SK-N-SH treated with all-trans-retinoic acid at 6 μM for 48 hours (cell line): Measurements from ENCODE around the gene SDC1.

Experiments used
- ATAC-seq: fragments of 200-7000 bp; cut with Tn5 transposase; 3 replicates; pipeline ENCODE4 v1.9.1; 2020; ENCODE audit warnings: mild to moderate bottlenecking, moderate library complexity
- ARNTL ChIP-seq: fragments of 450-650 bp; formaldehyde crosslinking; IDR thresholded peaks from 2 replicates; pipeline ENCODE4 v1.5.0; 2020; ENCODE audit warnings: low read depth, mild to moderate bottlenecking, moderate library complexity, borderline replicate concordance
- BACH2 ChIP-seq: fragments of 250-450 bp; sonication (Bioruptor Pico); IDR thresholded peaks from 2 replicates; pipeline ENCODE4 v1.9.0; 2021; ENCODE audit warnings: mild to moderate bottlenecking, borderline replicate concordance
- CSDC2 ChIP-seq: fragments of 250-450 bp; sonication (Bioruptor Pico); IDR thresholded peaks from 2 replicates; pipeline ENCODE4 v1.5.0; 2020; ENCODE audit warnings: mild to moderate bottlenecking, moderate library complexity
- CSRNP3 ChIP-seq: fragments of 250-450 bp; sonication (Bioruptor Pico); IDR thresholded peaks from 2 replicates; pipeline ENCODE4 v1.5.1; 2021; ENCODE audit warnings: mild to moderate bottlenecking, moderate library complexity
- ESRRG ChIP-seq: fragments of 250-450 bp; sonication (Bioruptor Pico); IDR thresholded peaks from 2 replicates; pipeline ENCODE4 v1.6.1; 2021; ENCODE audit warnings: mild to moderate bottlenecking
- GLIS3 ChIP-seq: fragments of 250-450 bp; sonication (Bioruptor Pico); IDR thresholded peaks from 2 replicates; pipeline ENCODE4 v1.5.0; 2020; ENCODE audit warnings: mild to moderate bottlenecking, moderate library complexity
- ISL1 ChIP-seq: fragments of 250-450 bp; sonication (Bioruptor Pico); IDR thresholded peaks from 2 replicates; pipeline ENCODE4 v2.1.2; 2022; ENCODE audit warnings: mild to moderate bottlenecking, moderate library complexity
- OSR1 ChIP-seq: fragments of 250-450 bp; sonication (Bioruptor Pico); IDR thresholded peaks from 2 replicates; pipeline ENCODE4 v1.8.0; 2022; ENCODE audit warnings: moderate library complexity, mild to moderate bottlenecking, inconsistent platforms
- PPARA ChIP-seq: fragments of 250-450 bp; sonication (Bioruptor Pico); IDR thresholded peaks from 2 replicates; pipeline ENCODE4 v1.5.0; 2020; ENCODE audit warnings: mild to moderate bottlenecking, borderline replicate concordance
- RARB ChIP-seq: fragments of 250-450 bp; sonication (Bioruptor Pico); IDR thresholded peaks from 2 replicates; pipeline ENCODE4 v1.8.0; 2021; ENCODE audit warnings: mild to moderate bottlenecking, moderate library complexity
- SNAI2 ChIP-seq: fragments of 250-450 bp; sonication (Bioruptor Pico); IDR thresholded peaks from 2 replicates; pipeline ENCODE4 v1.5.0; 2020; ENCODE audit warnings: mild to moderate bottlenecking, moderate library complexity
- TCF4 ChIP-seq: fragments of 250-450 bp; sonication (Bioruptor Pico); IDR thresholded peaks from 2 replicates; pipeline ENCODE4 v1.8.0; 2021; ENCODE audit warnings: mild to moderate bottlenecking, moderate library complexity, borderline replicate concordance
- TOX ChIP-seq: fragments of 250-450 bp; sonication (Bioruptor Pico); IDR thresholded peaks from 2 replicates; pipeline ENCODE4 v1.8.0; 2021; ENCODE audit warnings: mild to moderate bottlenecking, moderate library complexity, borderline replicate concordance
- ZC3H10 ChIP-seq: fragments of 250-450 bp; sonication (Bioruptor Pico); IDR thresholded peaks from 2 replicates; pipeline ENCODE4 v1.5.1; 2021; ENCODE audit warnings: mild to moderate bottlenecking, moderate library complexity
- ZFP3 ChIP-seq: fragments of 250-450 bp; sonication (Bioruptor Pico); IDR thresholded peaks from 2 replicates; pipeline ENCODE4 v1.5.0; 2020; ENCODE audit warnings: mild to moderate bottlenecking, moderate library complexity
- ZFP30 ChIP-seq: fragments of 450-650 bp; formaldehyde crosslinking; IDR thresholded peaks from 2 replicates; pipeline ENCODE4 v1.5.0; 2022; ENCODE audit warnings: mild to moderate bottlenecking, moderate library complexity
- ZNF565 ChIP-seq: fragments of 450-650 bp; formaldehyde crosslinking; conservative IDR thresholded peaks from 2 replicates; pipeline ENCODE4 v1.5.0; 2020; ENCODE audit warnings: low read depth, mild to moderate bottlenecking, moderate library complexity
- ZNF70 ChIP-seq: fragments of 450-650 bp; formaldehyde crosslinking; IDR thresholded peaks from 2 replicates; pipeline ENCODE4 v1.5.0; 2020; ENCODE audit warnings: mild to moderate bottlenecking, moderate library complexity
- ZNF8 ChIP-seq: fragments of 450-650 bp; formaldehyde crosslinking; IDR thresholded peaks from 2 replicates; pipeline ENCODE4 v1.5.0; 2020; ENCODE audit warnings: mild to moderate bottlenecking, moderate library complexity
- TF ChIP-seq, protein P1 (sequence below): fragments of 250-450 bp; sonication (Bioruptor Pico); IDR thresholded peaks from 2 replicates; pipeline ENCODE4 v1.5.1; 2020; ENCODE audit warnings: low read depth, mild to moderate bottlenecking, moderate library complexity
- TF ChIP-seq, protein P2 (sequence below): fragments of 250-450 bp; sonication (Bioruptor Pico); IDR thresholded peaks from 2 replicates; pipeline ENCODE4 v1.5.0; 2020; ENCODE audit warnings: mild to moderate bottlenecking, moderate library complexity

The SDC1 gene

GRCh38 chr2:20193185-20193584, 31.7 kb downstream of the SDC1 start:
- TF ChIP-seq, protein P1, sequence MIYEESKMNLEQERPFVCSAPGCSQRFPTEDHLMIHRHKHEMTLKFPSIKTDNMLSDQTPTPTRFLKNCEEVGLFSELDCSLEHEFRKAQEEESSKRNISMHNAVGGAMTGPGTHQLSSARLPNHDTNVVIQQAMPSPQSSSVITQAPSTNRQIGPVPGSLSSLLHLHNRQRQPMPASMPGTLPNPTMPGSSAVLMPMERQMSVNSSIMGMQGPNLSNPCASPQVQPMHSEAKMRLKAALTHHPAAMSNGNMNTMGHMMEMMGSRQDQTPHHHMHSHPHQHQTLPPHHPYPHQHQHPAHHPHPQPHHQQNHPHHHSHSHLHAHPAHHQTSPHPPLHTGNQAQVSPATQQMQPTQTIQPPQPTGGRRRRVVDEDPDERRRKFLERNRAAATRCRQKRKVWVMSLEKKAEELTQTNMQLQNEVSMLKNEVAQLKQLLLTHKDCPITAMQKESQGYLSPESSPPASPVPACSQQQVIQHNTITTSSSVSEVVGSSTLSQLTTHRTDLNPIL (CRISPR knock-in tag): no peak
- TF ChIP-seq RARB (CRISPR knock-in tag) (no peak), TCF4 (CRISPR knock-in tag) (no peak), TOX (CRISPR knock-in tag) (no peak), PPARA (CRISPR knock-in tag) (no peak), ZNF565 (CRISPR knock-in tag) (no peak)
- no peak for ATAC-seq

DNA sequence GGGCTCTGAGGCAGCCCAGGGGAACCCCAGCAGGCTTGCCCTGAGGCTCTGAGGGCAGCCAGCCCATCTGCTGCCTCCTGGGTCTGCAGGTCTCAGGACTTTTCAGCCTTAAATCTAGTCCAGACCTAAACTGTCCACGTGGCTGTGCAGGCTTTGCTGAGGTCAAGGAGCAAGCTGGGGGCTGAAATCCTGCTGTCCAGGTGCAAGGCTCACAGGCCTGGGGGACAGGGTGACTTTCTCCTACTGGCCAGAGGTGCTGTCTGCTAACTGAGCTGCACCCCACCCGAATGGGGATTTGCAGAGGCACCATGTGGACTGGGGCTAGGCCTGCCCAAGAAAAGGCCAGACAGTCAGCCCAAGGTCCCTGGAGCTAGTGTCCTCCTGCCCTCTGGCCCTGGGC, 32.1 kb downstream of the SDC1 start:
- no peak for ATAC-seq
- TF ChIP-seq ZC3H10 (CRISPR knock-in tag): no peak
- no peak for TF ChIP-seq SNAI2
- TF ChIP-seq ZFP30: no peak
- TF ChIP-seq TCF4 (CRISPR knock-in tag): no peak
- no peak for TF ChIP-seq CSDC2 (CRISPR knock-in tag)
- no peak for TF ChIP-seq ESRRG (CRISPR knock-in tag)
- no peak for TF ChIP-seq PPARA (CRISPR knock-in tag)
- no peak for TF ChIP-seq ISL1 (CRISPR knock-in tag)
- TF ChIP-seq, protein P2, sequence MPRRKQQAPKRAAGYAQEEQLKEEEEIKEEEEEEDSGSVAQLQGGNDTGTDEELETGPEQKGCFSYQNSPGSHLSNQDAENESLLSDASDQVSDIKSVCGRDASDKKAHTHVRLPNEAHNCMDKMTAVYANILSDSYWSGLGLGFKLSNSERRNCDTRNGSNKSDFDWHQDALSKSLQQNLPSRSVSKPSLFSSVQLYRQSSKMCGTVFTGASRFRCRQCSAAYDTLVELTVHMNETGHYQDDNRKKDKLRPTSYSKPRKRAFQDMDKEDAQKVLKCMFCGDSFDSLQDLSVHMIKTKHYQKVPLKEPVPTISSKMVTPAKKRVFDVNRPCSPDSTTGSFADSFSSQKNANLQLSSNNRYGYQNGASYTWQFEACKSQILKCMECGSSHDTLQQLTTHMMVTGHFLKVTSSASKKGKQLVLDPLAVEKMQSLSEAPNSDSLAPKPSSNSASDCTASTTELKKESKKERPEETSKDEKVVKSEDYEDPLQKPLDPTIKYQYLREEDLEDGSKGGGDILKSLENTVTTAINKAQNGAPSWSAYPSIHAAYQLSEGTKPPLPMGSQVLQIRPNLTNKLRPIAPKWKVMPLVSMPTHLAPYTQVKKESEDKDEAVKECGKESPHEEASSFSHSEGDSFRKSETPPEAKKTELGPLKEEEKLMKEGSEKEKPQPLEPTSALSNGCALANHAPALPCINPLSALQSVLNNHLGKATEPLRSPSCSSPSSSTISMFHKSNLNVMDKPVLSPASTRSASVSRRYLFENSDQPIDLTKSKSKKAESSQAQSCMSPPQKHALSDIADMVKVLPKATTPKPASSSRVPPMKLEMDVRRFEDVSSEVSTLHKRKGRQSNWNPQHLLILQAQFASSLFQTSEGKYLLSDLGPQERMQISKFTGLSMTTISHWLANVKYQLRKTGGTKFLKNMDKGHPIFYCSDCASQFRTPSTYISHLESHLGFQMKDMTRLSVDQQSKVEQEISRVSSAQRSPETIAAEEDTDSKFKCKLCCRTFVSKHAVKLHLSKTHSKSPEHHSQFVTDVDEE: no peak
- TF ChIP-seq ARNTL (CRISPR knock-in tag): no peak
- no peak for TF ChIP-seq ZNF565 (CRISPR knock-in tag)
- TF ChIP-seq TOX (CRISPR knock-in tag): no peak
- TF ChIP-seq RARB (CRISPR knock-in tag): no peak
- no peak for TF ChIP-seq ZFP3
- no peak for TF ChIP-seq GLIS3 (CRISPR knock-in tag)
- no peak for TF ChIP-seq ZNF70 (CRISPR knock-in tag)
- no peak for TF ChIP-seq CSRNP3 (CRISPR knock-in tag)
- no peak for TF ChIP-seq OSR1
- no peak for TF ChIP-seq ZNF8 (CRISPR knock-in tag)

DNA sequence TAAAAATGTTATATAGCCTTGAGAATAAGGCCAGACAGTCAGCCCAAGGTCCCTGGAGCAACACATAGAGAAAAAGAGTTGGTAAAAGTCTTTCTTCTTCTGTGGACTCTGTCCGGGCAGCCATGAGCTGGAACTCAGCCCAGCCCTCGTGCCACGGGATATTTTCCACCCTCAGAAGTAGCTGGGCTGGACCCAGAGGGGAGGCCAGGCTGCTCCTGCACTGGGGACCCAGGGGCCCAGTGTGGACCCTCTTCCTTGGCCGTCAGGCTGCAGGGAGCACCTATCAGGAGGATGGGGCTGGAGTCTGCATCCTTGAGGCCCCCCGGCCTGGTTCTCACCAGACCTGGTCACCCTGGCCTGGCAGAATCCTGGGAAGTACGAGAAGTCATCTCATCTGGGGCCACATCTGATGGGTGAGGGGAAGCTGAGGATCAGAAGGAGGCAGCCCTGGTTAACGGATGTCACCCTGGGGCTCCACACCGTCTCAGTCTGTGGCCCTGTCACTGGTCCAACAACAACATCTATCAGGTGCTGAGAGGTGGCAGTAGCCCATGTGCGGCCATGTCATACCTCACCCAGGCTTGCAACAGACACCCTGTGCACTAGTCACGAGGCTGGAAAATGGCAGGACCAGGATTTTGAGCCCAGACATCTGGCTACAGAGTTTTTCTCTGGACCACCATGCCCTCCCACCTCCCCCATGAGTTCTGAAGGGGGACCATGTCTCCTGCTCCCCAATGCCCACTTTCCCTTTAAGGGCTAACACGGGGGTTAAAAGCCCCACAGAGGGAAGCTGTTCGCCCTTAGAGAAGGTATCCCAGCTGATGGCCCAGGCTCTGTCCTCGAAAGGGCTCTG, 33.0 kb downstream of the SDC1 start:
- no peak for TF ChIP-seq ESRRG (CRISPR knock-in tag)
- no peak for TF ChIP-seq BACH2 (CRISPR knock-in tag)
- TF ChIP-seq, protein P2: no peak
- no peak for ATAC-seq
